HCT116 (cell line): ENCODE measurements around the gene CAMKK1.

ENCODE experiments used
- EGR1 ChIP-seq: IDR thresholded peaks from 2 replicates; pipeline ENCODE4 v1.6.1; 2012; ENCODE audit warnings: low read depth
- EZH2 ChIP-seq: fragments of 200-600 bp; sonication (generic); IDR thresholded peaks from 2 replicates; pipeline ENCODE4 v1.6.1; 2017; ENCODE audit warnings: antibody characterized with exemption, mixed run types
- POLR2A ChIP-seq: IDR thresholded peaks from 2 replicates; pipeline ENCODE4 v1.7.0; 2011; ENCODE audit warnings: borderline replicate concordance; ENCODE audit not compliant: insufficient read depth, insufficient read length; ENCODE audit errors: extremely low read depth
- POLR2AphosphoS5 ChIP-seq: IDR thresholded peaks from 2 replicates; pipeline ENCODE4 v1.6.1; 2011; ENCODE audit warnings: mild to moderate bottlenecking, low read depth, low read length, moderate library complexity
- SIN3A ChIP-seq: IDR thresholded peaks from 2 replicates; pipeline ENCODE4 v1.6.1; 2012; ENCODE audit warnings: low read depth
- YY1 ChIP-seq: IDR thresholded peaks from 2 replicates; pipeline ENCODE4 v1.6.1; 2011; ENCODE audit warnings: low read length, low read depth, moderate library complexity, mild to moderate bottlenecking; ENCODE audit not compliant: insufficient replicate concordance; ENCODE audit errors: extremely low read depth
- TF ChIP-seq, protein P1 (sequence below), 3 experiments: fragments of 200-600 bp in 1 of 3; sonication (generic) in 1 of 3; IDR thresholded peaks in 2 of 3; conservative IDR thresholded peaks in 1 of 3; 2 replicates each; pipeline ENCODE4 v1.5.1; 2012 to 2017; ENCODE audit warnings: low read depth in 2 of 3, low read length in 2 of 3, antibody characterized with exemption in 1 of 3, borderline replicate concordance in 1 of 3, control low read depth in 1 of 3, mild to moderate bottlenecking in 1 of 3, mixed read lengths in 1 of 3, mixed run types in 1 of 3, moderate library complexity in 1 of 3; ENCODE audit not compliant: insufficient read depth in 1 of 3
- TF ChIP-seq, protein P2 (sequence below): IDR thresholded peaks from 2 replicates; pipeline ENCODE4 v1.6.1; 2012; ENCODE audit warnings: low read depth

DNA sequence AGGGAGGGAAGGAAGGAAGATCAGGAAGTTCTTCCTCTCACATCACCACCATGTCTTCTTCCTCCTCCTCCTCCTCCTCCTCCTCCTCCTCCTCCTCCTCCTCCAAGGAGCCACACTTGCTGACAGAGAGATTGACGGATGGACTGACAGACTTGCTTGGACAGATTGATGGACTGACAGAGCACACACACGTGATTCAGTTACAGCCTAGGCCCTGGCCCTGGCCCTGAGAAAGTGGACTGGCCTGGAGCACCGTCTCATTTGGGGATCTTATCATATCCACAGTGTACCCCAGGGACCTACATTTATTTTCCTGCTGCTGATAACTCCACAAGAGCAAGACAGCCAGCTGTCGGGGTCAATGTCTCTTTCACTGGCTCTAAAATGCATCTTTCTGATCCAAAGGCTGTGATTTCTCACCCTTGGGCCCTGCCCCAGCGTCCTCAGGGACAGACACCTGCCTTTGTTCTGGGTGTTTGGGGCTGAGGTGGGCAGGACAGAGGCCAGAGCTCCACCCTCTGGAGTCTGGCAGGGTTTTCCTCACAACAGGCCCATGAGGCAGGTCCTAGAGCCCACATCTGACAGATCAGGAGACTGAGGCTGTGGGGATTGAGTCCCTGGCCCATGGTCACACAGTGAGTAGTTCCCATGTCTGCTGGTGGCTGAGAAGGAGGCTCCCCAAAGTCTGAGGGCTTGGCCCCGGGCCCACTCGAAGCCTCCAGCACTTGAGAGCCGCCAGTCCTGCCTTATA, 25.7 kb upstream of the CAMKK1 start:
- no peak for TF ChIP-seq POLR2A
- no peak for TF ChIP-seq EGR1
- TF ChIP-seq, protein P1, sequence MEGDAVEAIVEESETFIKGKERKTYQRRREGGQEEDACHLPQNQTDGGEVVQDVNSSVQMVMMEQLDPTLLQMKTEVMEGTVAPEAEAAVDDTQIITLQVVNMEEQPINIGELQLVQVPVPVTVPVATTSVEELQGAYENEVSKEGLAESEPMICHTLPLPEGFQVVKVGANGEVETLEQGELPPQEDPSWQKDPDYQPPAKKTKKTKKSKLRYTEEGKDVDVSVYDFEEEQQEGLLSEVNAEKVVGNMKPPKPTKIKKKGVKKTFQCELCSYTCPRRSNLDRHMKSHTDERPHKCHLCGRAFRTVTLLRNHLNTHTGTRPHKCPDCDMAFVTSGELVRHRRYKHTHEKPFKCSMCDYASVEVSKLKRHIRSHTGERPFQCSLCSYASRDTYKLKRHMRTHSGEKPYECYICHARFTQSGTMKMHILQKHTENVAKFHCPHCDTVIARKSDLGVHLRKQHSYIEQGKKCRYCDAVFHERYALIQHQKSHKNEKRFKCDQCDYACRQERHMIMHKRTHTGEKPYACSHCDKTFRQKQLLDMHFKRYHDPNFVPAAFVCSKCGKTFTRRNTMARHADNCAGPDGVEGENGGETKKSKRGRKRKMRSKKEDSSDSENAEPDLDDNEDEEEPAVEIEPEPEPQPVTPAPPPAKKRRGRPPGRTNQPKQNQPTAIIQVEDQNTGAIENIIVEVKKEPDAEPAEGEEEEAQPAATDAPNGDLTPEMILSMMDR (IDR thresholded peaks at IDR 0.05 in 2 of 3, conservative IDR thresholded peaks at IDR 0.05 in 1 of 3; ENCODE audit: borderline replicate concordance in 1 of 3, insufficient read depth in 1 of 3, low read depth in 2 of 3, low read length in 2 of 3) = no peak
- no peak for TF ChIP-seq SIN3A
- TF ChIP-seq POLR2AphosphoS5 = no peak
- no peak for TF ChIP-seq EZH2
- TF ChIP-seq, protein P2, sequence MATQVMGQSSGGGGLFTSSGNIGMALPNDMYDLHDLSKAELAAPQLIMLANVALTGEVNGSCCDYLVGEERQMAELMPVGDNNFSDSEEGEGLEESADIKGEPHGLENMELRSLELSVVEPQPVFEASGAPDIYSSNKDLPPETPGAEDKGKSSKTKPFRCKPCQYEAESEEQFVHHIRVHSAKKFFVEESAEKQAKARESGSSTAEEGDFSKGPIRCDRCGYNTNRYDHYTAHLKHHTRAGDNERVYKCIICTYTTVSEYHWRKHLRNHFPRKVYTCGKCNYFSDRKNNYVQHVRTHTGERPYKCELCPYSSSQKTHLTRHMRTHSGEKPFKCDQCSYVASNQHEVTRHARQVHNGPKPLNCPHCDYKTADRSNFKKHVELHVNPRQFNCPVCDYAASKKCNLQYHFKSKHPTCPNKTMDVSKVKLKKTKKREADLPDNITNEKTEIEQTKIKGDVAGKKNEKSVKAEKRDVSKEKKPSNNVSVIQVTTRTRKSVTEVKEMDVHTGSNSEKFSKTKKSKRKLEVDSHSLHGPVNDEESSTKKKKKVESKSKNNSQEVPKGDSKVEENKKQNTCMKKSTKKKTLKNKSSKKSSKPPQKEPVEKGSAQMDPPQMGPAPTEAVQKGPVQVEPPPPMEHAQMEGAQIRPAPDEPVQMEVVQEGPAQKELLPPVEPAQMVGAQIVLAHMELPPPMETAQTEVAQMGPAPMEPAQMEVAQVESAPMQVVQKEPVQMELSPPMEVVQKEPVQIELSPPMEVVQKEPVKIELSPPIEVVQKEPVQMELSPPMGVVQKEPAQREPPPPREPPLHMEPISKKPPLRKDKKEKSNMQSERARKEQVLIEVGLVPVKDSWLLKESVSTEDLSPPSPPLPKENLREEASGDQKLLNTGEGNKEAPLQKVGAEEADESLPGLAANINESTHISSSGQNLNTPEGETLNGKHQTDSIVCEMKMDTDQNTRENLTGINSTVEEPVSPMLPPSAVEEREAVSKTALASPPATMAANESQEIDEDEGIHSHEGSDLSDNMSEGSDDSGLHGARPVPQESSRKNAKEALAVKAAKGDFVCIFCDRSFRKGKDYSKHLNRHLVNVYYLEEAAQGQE = no peak
- no peak for TF ChIP-seq YY1
